HepG2 (cell line): ENCODE results near the gene CTSW. TPM values are rescaled to one million over a fixed set of nuclear protein-coding genes. Genes with fewer than 3 reads are reported as not detected.

Experiments used
- ATAC-seq: fragments of 200-7000 bp; cut with Tn5 transposase; 3 replicates; pipeline ENCODE4 v1.9.1; 2020; ENCODE audit warnings: mild to moderate bottlenecking, moderate library complexity
- BruUV-seq: library from RNA; stranded (reverse); fragments of 400-500 nt; replicated peaks from 2 replicates; lab custom pipeline; 2021; lab: Mats Ljungman, UMichigan
- CTCF ChIA-PET: fragments of 300-600 bp; formaldehyde crosslinking; extraction: SDS; loops from one replicate; lab custom pipeline; 2021; ENCODE audit warnings: low total read pairs, inconsistent platforms, low intra/inter-chr PET ratio; lab: Yijun Ruan, JAX
- POLR2A ChIA-PET: fragments of 350-600 bp; sonication (Branson Sonifier 250); formaldehyde crosslinking; loops from one replicate; lab custom pipeline; 2020; ENCODE audit warnings: antibody characterized with exemption, inconsistent platforms; lab: Yijun Ruan, JAX
- DNase-seq: peaks from one replicate; pipeline ENCODE4 v3.0.0-alpha.2; 2015; ENCODE audit warnings: low spot score
- FAIRE-seq: peaks from 3 replicates; lab custom pipeline; 2011; peaks lifted over from hg19 to GRCh38; lab: Jason Lieb, UNC
- H2AFZ ChIP-seq: one replicate; pipeline ENCODE4 v1.6.1; 2011; ENCODE audit warnings: low read length, inconsistent platforms
- H3K27ac ChIP-seq: fragments of 300-600 bp; 3 replicates; pipeline ENCODE4 v1.8.0; 2011; ENCODE audit warnings: mixed run types, mild to moderate bottlenecking, mixed read lengths, low read length, inconsistent platforms; ENCODE audit not compliant: insufficient read depth; ENCODE audit errors: extremely low read length
- H3K27me3 ChIP-seq, 2 experiments: fragments of 200-600 bp in 1 of 2; 2 replicates in 1 of 2; 3 replicates in 1 of 2; pipeline versions ENCODE4 v1.6.0 to v1.8.0; 2011; ENCODE audit warnings: low read length in 2 of 2, mild to moderate bottlenecking in 2 of 2, moderate library complexity in 2 of 2, inconsistent platforms in 1 of 2; ENCODE audit not compliant: insufficient read depth in 2 of 2, control insufficient read depth in 1 of 2
- H3K36me3 ChIP-seq, 2 experiments: fragments of 200-600 bp in 1 of 2; replicated peaks in 1 of 2; 2 replicates in 1 of 2; 3 replicates in 1 of 2; pipeline versions ENCODE4 v1.5.1 to v1.8.0; 2011; ENCODE audit warnings: low read length in 2 of 2, inconsistent platforms in 1 of 2; ENCODE audit not compliant: insufficient read depth in 2 of 2, control insufficient read depth in 1 of 2
- H3K4me1 ChIP-seq: 2 replicates; pipeline ENCODE4 v1.5.1; 2012; ENCODE audit warnings: low read length, inconsistent platforms; ENCODE audit not compliant: insufficient read depth
- H3K4me2 ChIP-seq: 2 replicates; pipeline ENCODE4 v1.6.0; 2011; ENCODE audit warnings: low read depth, low read length, inconsistent platforms
- H3K4me3 ChIP-seq, 3 experiments: fragments of 200-600 bp in 1 of 3; sonication (generic), shearing (Covaris generic) in 1 of 3; replicated peaks in 1 of 3; 2 replicates each; pipeline ENCODE4 v1.5.1; 2011 to 2016; ENCODE audit warnings: low read length in 3 of 3, inconsistent platforms in 2 of 3, low read depth in 2 of 3, mild to moderate bottlenecking in 2 of 3, control low read depth in 1 of 3, mixed read lengths in 1 of 3; ENCODE audit not compliant: insufficient read depth in 1 of 3
- H3K79me2 ChIP-seq: one replicate; pipeline ENCODE4 v1.6.1; 2011; ENCODE audit warnings: low read length, inconsistent platforms; ENCODE audit not compliant: insufficient read depth
- H3K9ac ChIP-seq: 2 replicates; pipeline ENCODE4 v1.6.0; 2011; ENCODE audit warnings: mild to moderate bottlenecking, low read depth, low read length, inconsistent platforms; ENCODE audit not compliant: insufficient read depth
- H3K9me3 ChIP-seq: 2 replicates; pipeline ENCODE4 v1.5.1; 2012; ENCODE audit warnings: mild to moderate bottlenecking, low read length
- H4K20me1 ChIP-seq: 2 replicates; pipeline ENCODE4 v1.6.0; 2011; ENCODE audit warnings: inconsistent platforms, mild to moderate bottlenecking, low read length, moderate library complexity; ENCODE audit not compliant: insufficient read depth
- AHDC1 ChIP-seq: sonication (generic); formaldehyde crosslinking; IDR thresholded peaks from 2 replicates; pipeline ENCODE4 v1.5.1; 2020; ENCODE audit warnings: mild to moderate bottlenecking, missing genetic modification reagents, borderline replicate concordance
- ATF3 ChIP-seq: sonication (generic); formaldehyde crosslinking; IDR thresholded peaks from 2 replicates; pipeline ENCODE4 v1.4.0; 2020; ENCODE audit warnings: missing genetic modification reagents
- CREB1 ChIP-seq, 2 experiments: fragments of 450-650 bp in 1 of 2; IDR thresholded peaks; 2 replicates each; pipeline ENCODE4 v1.6.1; 2016 to 2017; ENCODE audit warnings: control low read depth in 1 of 2, mild to moderate bottlenecking in 1 of 2, missing compliant biosample characterization in 1 of 2, missing genetic modification characterization in 1 of 2
- ESRRA ChIP-seq: sonication (generic); formaldehyde crosslinking; IDR thresholded peaks from 2 replicates; pipeline ENCODE4 v1.5.1; 2020; ENCODE audit warnings: mild to moderate bottlenecking, low read depth, missing genetic modification reagents
- HES4 ChIP-seq: sonication (generic); formaldehyde crosslinking; IDR thresholded peaks from 2 replicates; pipeline ENCODE4 v1.9.0; 2021; ENCODE audit warnings: mild to moderate bottlenecking, missing genetic modification reagents, borderline replicate concordance
- HOXA9 ChIP-seq: sonication (generic); formaldehyde crosslinking; IDR thresholded peaks from 2 replicates; pipeline ENCODE4 v1.8.1; 2022; ENCODE audit warnings: missing genetic modification reagents, mild to moderate bottlenecking, moderate library complexity, borderline replicate concordance
- ISL2 ChIP-seq: sonication (generic); formaldehyde crosslinking; IDR thresholded peaks from 2 replicates; pipeline ENCODE4 v1.5.0; 2020; ENCODE audit warnings: missing genetic modification reagents
- MIER2 ChIP-seq: IDR thresholded peaks from 2 replicates; pipeline ENCODE4 v1.6.1; 2016; ENCODE audit warnings: missing biosample characterization, missing genetic modification reagents
- NONO ChIP-seq, 2 experiments: fragments of 450-650 bp in 1 of 2; sonication (generic) in 1 of 2; formaldehyde crosslinking in 1 of 2; IDR thresholded peaks in 1 of 2; conservative IDR thresholded peaks in 1 of 2; 2 replicates each; pipeline versions ENCODE4 v1.6.1 to v1.8.0; 2017 to 2022; ENCODE audit warnings: mild to moderate bottlenecking in 1 of 2, missing genetic modification reagents in 1 of 2, moderate library complexity in 1 of 2
- PHF21A ChIP-seq: sonication (generic); formaldehyde crosslinking; IDR thresholded peaks from 2 replicates; pipeline ENCODE4 v1.5.0; 2020; ENCODE audit warnings: mild to moderate bottlenecking, missing genetic modification reagents
- PRMT3 ChIP-seq: sonication (generic); formaldehyde crosslinking; IDR thresholded peaks from 2 replicates; pipeline ENCODE4 v1.8.1; 2022; ENCODE audit warnings: low read depth, mild to moderate bottlenecking, moderate library complexity, missing genetic modification reagents, borderline replicate concordance
- SIN3B ChIP-seq: fragments of 150-350 bp; IDR thresholded peaks from 2 replicates; pipeline ENCODE4 v1.6.1; 2014; ENCODE audit warnings: low read length
- SRF ChIP-seq: IDR thresholded peaks from 2 replicates; pipeline ENCODE4 v1.6.1; 2011; ENCODE audit warnings: mild to moderate bottlenecking, low read depth, low read length, moderate library complexity
- ZNF3 ChIP-seq: IDR thresholded peaks from 2 replicates; pipeline ENCODE4 v1.7.0; 2017; ENCODE audit warnings: inconsistent platforms
- ZNF34 ChIP-seq: sonication (generic); formaldehyde crosslinking; IDR thresholded peaks from 2 replicates; pipeline ENCODE4 v1.4.0; 2020; ENCODE audit warnings: mild to moderate bottlenecking, missing genetic modification reagents, borderline replicate concordance
- ZNF496 ChIP-seq: sonication (generic); formaldehyde crosslinking; IDR thresholded peaks from 2 replicates; pipeline ENCODE4 v1.8.1; 2023; ENCODE audit warnings: mild to moderate bottlenecking, moderate library complexity, missing genetic modification reagents; ENCODE audit not compliant: insufficient replicate concordance
- ZNF580 ChIP-seq: IDR thresholded peaks from 2 replicates; pipeline ENCODE4 v1.6.1; 2016; ENCODE audit warnings: low read depth, borderline replicate concordance
- ZNF788 ChIP-seq: sonication (generic); formaldehyde crosslinking; IDR thresholded peaks from 2 replicates; pipeline ENCODE4 v1.5.0; 2020; ENCODE audit warnings: mild to moderate bottlenecking, missing genetic modification reagents, borderline replicate concordance
- WGBS: methylation state at CpG from one replicate; pipeline ENCODE4 v1.1.6; 2017; ENCODE audit warnings: low lambda C conversion rate; 5-methylcytosine and 5-hydroxymethylcytosine counted together
- in situ Hi-C: cut with HindIII; loops from 2 replicates; pipeline ENCODE4 v1.10.0; 2017; ENCODE audit warnings: low pct_unique_long_range_greater_than_20kb; ENCODE audit not compliant: extremely low pct_ligation_motif_present
- intact Hi-C: fragments of 100-400 bp; cut with micrococcal nuclease; formaldehyde crosslinking; loops from one replicate; pipeline ENCODE4 v1.10.0; 2022; ENCODE audit not compliant: unreplicated experiment
- polyA plus RNA-seq, 8 experiments: library from polyadenylated mRNA; depleted of rRNA in 3 of 8; stranded (reverse) in 7 of 8; unstranded in 1 of 8; fragments of >200 nt; fragmentation: Illumina TruSeq in 4 of 8; extraction: Trizol in 4 of 8; gene quantifications; 2 replicates each; pipeline versions ENCODE4 v1.2.1 to v1.2.3, GENCODE V29; 2011 to 2016; ENCODE audit warnings: low read depth in 4 of 8, missing spikeins in 1 of 8, mixed read lengths in 1 of 8; ENCODE audit not compliant: insufficient read depth in 1 of 8
- total RNA-seq, 5 experiments: library from RNA; depleted of rRNA; stranded (reverse); fragments of >200 nt; fragmentation: Illumina TruSeq; extraction: Trizol; gene quantifications; 2 replicates each; pipeline ENCODE4 v1.2.3, GENCODE V29; 2016; ENCODE audit warnings: low read depth in 1 of 5

CTSW gene
- total and polyA plus RNA-seq, 2 of the 13 experiments (the other 11 are each of a cell fraction or from before 2014, with no cell fraction given) = 0.09 TPM; not detected in 1

GRCh38 chr11:65885808-65886536 is 6.3 kb downstream of the CTSW start:
- in situ Hi-C loops (no loop called here), intact Hi-C loops (loop anchor here (5.0 kb wide), 1 partner anchor 46 kb away; no protein-coding TSS in a partner anchor)
- Histone ChIP-seq H3K9ac (no peak overlapping the region), H3K79me2 (peaks cover 4% of the 10 kb centered on the region), H4K20me1 (no peaks in the 10 kb centered on the region), H3K36me3 (peaks cover 4 to 19% of the 10 kb centered on the region in 2 experiments; a peak in 4 of 5 replicates), H3K9me3 (no peaks in the 10 kb centered on the region), H3K4me3 (no peak overlapping the region), H3K27ac (no peak overlapping the region), H3K4me1 (peaks cover 54% of the 10 kb centered on the region), H3K27me3 (no peaks in the 10 kb centered on the region; a peak in 1 of 5 replicates), H3K4me2 (no peak overlapping the region), H2AFZ (no peak overlapping the region)
- FAIRE-seq = no peak
- ChIA-PET POLR2A (interaction anchor here (1.3 to 7.6 kb wide), 3 partner anchors 26 to 174 kb away, joined by 3 to 78 read pairs (median 11); partner anchors contain the start of genes CFL1 and MUS81), CTCF (interaction anchor here (0.6 to 6.9 kb wide), 3 partner anchors 103 to 418 kb away, joined by 3 to 77 read pairs (median 63); no protein-coding TSS in a partner anchor)
- ATAC-seq = no peak
- BruUV-seq = no TSS peak
- DNase-seq = no peak
- WGBS = 93% methylated on average over 12 of the region's 12 CpGs
- no peak for TF ChIP-seq ESRRA (CRISPR knock-in tag)
- no peak for TF ChIP-seq ZNF788 (CRISPR knock-in tag)
- no peak for TF ChIP-seq ATF3 (CRISPR knock-in tag)
- TF ChIP-seq ZNF496 = no peak
- TF ChIP-seq NONO (IDR thresholded peaks at IDR 0.05) = no peak
- no peak for TF ChIP-seq NONO (CRISPR knock-in tag; conservative IDR thresholded peaks at IDR 0.05)
- no peak for TF ChIP-seq PRMT3 (CRISPR knock-in tag)
- no peak for TF ChIP-seq PHF21A (CRISPR knock-in tag)
- no peak for TF ChIP-seq ZNF3
- no peak for TF ChIP-seq AHDC1 (CRISPR knock-in tag)
- TF ChIP-seq MIER2 (CRISPR knock-in tag) = no peak
- no peak for TF ChIP-seq ISL2
- no peak for TF ChIP-seq ZNF34
- TF ChIP-seq CREB1 (IDR thresholded peaks at IDR 0.05) = no peak
- no peak for TF ChIP-seq CREB1 (CRISPR knock-in tag; IDR thresholded peaks at IDR 0.05)
- no peak for TF ChIP-seq HES4 (CRISPR knock-in tag)
- TF ChIP-seq ZNF580 = no peak
- TF ChIP-seq SRF = no peak
- TF ChIP-seq HOXA9 = no peak
- no peak for TF ChIP-seq SIN3B
